Measurements from ENCODE around the gene RPS14.

RPS14 gene

DNA sequence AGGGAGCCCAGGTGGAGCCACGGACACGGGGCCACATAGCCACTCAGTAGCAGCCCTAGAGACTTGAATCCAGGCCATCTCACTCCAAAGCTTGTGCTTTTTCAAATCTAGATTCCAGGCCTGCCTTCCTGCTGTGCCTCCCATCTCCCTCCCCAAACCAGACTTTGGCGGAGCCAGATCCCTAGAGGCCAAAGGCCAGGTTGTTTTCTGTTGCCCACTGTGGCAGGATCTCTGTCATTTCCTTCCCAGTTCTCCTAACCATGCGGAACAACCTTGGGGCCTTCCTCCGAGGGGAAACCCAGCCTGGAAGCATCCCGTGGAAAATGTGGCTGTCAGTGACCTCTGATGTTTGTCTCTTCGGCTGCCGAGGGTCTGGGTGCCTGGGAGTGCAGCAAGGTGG is 16.4 kb upstream of the RPS14 start:
- in situ Hi-C loops (cut with HindIII; ENCODE audit: low sequenced_read_pairs) = no loop called here
- TF ChIP-seq, protein P1, sequence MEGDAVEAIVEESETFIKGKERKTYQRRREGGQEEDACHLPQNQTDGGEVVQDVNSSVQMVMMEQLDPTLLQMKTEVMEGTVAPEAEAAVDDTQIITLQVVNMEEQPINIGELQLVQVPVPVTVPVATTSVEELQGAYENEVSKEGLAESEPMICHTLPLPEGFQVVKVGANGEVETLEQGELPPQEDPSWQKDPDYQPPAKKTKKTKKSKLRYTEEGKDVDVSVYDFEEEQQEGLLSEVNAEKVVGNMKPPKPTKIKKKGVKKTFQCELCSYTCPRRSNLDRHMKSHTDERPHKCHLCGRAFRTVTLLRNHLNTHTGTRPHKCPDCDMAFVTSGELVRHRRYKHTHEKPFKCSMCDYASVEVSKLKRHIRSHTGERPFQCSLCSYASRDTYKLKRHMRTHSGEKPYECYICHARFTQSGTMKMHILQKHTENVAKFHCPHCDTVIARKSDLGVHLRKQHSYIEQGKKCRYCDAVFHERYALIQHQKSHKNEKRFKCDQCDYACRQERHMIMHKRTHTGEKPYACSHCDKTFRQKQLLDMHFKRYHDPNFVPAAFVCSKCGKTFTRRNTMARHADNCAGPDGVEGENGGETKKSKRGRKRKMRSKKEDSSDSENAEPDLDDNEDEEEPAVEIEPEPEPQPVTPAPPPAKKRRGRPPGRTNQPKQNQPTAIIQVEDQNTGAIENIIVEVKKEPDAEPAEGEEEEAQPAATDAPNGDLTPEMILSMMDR (IDR thresholded peaks at IDR 0.05; ENCODE audit: low read depth, low read length) = no peak

DNA sequence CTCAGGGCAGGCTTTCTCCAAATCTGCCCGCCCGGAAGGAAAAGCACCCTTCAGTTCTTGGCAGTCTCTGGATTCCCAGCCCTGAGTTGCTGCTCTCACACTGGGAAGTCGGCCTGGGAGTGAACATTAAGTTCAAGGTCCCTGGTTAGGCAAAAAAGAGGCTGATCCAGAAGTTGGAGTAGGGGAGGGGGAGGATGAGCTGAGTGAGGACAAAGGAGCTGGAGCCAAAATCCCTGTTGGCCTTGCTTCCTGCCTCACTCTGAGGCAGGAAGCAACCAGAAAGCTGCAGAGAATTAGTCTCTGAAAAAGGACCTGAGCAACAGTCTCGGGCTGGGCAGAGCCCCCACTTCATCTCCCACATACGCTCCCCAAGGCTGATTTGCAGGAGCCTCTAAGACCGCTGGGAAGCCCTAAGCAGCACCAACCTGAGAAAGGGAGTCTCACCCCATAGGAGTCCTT is 15.0 kb upstream of the RPS14 start:
- in situ Hi-C loops (cut with HindIII; ENCODE audit: low sequenced_read_pairs) = no loop called here
- DNase-seq (ENCODE audit: low read depth, low spot score) = no peak
- TF ChIP-seq, protein P1 (IDR thresholded peaks at IDR 0.05; ENCODE audit: low read depth, low read length) = no peak
- H3K4me3 ChIP-seq (ENCODE audit: low read depth, low read length) = no peak overlapping the region

More for the DNA sequence above, 16.4 kb upstream of the RPS14 start:
- no peak overlapping the region for H3K4me3 ChIP-seq (ENCODE audit: low read depth, low read length)
- DNase-seq (ENCODE audit: low read depth, low spot score) = no peak

DNA sequence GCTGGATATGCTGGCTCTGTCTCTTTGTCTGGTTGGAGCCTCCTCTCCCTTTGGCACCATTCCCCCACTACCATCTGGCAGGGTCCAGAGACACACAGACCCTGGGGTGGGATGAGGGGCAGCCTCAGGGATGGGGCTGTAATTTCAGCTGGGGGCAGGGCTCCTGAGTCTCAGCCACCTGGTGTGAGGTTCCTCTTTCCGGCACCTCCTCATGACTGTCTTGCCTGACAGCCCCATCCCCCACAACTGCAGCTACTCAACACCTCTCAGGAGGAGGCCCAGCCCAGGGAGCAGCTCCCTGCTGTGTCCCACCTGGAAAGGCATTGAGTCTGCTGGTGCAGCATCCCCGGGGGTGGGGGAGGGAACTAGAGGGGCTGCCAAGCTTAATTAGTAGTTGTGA is 11.7 kb upstream of the RPS14 start:
- TF ChIP-seq, protein P1 (IDR thresholded peaks at IDR 0.05; ENCODE audit: low read depth, low read length) = no peak
- in situ Hi-C loops (cut with HindIII; ENCODE audit: low sequenced_read_pairs) = no loop called here
- no peak overlapping the region for H3K4me3 ChIP-seq (ENCODE audit: low read depth, low read length)
- no peak for DNase-seq (ENCODE audit: low read depth, low spot score)

DNA sequence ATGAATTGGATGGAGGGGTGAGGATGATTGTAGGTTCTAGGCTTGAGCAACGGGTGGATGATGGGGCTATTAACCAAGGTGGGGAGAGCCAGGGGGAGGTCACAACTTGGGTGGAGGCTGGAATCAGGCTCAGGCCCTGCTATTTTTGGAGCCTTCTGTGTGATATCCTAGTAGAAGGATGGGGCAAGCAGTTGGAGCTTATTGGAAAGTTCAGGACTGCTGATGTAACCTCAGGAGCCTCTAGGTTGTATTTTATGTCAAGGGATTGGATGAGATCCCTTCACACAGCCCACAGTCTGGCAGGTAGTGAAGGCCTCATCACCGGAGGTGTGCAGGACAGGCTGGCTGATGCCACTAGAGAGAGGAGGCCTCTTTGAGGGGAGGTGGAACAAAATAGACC is 11.2 kb upstream of the RPS14 start:
- DNase-seq (ENCODE audit: low read depth, low spot score) = no peak
- in situ Hi-C loops (cut with HindIII; ENCODE audit: low sequenced_read_pairs) = no loop called here
- TF ChIP-seq, protein P1 (IDR thresholded peaks at IDR 0.05; ENCODE audit: low read depth, low read length) = no peak
- H3K4me3 ChIP-seq (ENCODE audit: low read depth, low read length) = no peak overlapping the region

DNA sequence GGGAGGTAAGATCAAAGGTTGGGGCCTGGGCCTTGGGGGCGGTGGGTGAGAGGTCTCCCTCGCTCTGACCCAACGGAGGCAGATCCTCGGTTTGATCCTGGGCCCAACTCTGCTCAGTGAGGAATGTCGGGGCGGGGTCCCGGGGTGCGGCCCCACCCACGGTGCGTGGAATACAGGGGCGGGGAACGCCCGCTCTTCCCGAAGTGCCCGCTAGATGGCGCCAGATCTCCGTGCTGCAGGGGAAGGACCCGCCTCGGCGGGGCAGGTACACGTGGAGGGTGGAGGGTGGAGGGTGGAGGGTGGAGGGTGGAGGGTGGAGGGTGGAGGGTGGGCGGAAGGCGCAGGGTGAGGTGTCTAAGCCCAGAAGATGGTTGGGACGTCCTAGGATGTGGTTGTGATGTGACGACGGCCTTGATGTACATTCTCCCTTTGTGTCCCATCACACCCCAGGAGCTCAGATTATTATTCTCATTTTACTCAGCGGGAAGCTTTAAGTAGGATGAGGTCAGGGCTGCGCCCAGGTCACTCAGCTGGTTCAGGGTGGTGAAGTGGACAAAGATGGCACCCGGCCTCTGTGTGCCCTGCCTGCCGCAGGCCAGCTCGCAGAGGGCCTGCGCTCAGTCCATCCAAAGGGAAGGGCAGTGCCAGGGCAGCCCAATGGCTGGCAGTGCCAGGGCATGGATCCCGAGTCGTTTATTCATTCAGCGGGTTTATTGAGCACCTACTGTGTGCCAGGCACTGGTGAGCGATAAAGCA is 9.4 kb upstream of the RPS14 start:
- in situ Hi-C loops (cut with HindIII; ENCODE audit: low sequenced_read_pairs) = no loop called here
- H3K4me3 ChIP-seq (ENCODE audit: low read depth, low read length) = no peak overlapping the region
- peak; percentile 52 for DNase-seq (ENCODE audit: low read depth, low spot score)
- TF ChIP-seq, protein P1 (IDR thresholded peaks at IDR 0.05; ENCODE audit: low read depth, low read length) = peak; percentile 84

DNA sequence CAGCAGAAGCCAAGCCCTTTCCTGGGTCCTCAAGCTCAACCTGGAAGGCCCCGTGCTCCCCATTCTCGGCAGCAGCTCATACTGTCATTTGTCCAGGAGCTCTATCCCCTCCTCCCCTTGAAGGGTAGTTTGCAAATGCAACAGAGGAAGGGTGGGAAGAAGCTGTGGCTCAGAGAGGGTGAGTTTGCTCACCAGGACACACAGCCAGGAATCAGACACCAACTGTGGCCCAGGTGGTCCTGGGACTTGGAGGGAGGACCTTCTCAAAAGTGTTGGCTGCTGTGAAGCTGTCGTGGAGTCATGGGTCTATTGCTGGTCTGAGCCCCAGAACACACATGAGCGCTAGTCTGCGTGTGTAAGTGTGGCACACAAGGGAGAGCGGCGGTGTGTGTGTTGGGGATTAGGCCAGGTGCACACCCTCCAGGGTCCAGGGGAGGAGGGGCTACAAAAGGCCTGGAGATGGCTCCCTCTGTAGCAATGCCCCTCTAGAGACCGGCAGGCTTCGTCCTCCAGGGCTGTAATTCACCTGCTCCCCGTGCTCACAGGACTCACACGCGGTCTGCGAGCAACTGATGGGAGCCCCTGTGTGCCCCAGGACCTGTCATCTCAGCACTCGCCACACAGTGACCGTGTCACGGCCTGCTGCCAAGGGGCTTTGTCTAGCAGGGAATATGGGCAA is 8.2 kb upstream of the RPS14 start:
- in situ Hi-C loops (cut with HindIII; ENCODE audit: low sequenced_read_pairs) = no loop called here
- TF ChIP-seq, protein P1 (IDR thresholded peaks at IDR 0.05; ENCODE audit: low read depth, low read length) = no peak
- DNase-seq (ENCODE audit: low read depth, low spot score) = no peak
- no peak overlapping the region for H3K4me3 ChIP-seq (ENCODE audit: low read depth, low read length)
